RWPE1 (cell line): ENCODE results near the gene MIP.
A peak's percentile ranks its signal among the peaks of the same experiment; 100 is the strongest.

ENCODE experiments used
- CTCF ChIA-PET: fragments of 350-600 bp; sonication (Branson Sonifier 250); formaldehyde crosslinking; extraction: SDS; loops from one replicate; lab custom pipeline; 2021; lab: Yijun Ruan, JAX
- POLR2A ChIA-PET: fragments of 400-600 bp; formaldehyde crosslinking; extraction: SDS; loops from one replicate; lab custom pipeline; 2020; ENCODE audit warnings: antibody characterized with exemption; ENCODE audit not compliant: low non-redundant PET; lab: Yijun Ruan, JAX
- DNase-seq: peaks from one replicate; pipeline ENCODE4 v3.0.0; 2012; ENCODE audit warnings: low spot score
- H3K27ac ChIP-seq: fragments of 450-650 bp; 2 replicates; pipeline ENCODE4 v1.5.1; 2017
- CTCF ChIP-seq: fragments of 450-650 bp; conservative IDR thresholded peaks from 2 replicates; pipeline ENCODE4 v1.5.1; 2017; ENCODE audit warnings: low read depth, mild to moderate bottlenecking

Gene MIP

GRCh38 chr12:56468216-56469006, 14.0 kb upstream of the MIP start, which contains the start of gene SPRYD4:
TSS of gene SPRYD4 (plus strand) at chr12:56468578. CDS start at chr12:56468592, 14 bp downstream.
- peak within 1 kb of the TSS; percentile 83 for H3K27ac ChIP-seq
- POLR2A ChIA-PET, result no interaction called here
- CTCF ChIA-PET, result interaction anchor here (0.6 to 0.7 kb wide), 2 partner anchors 121 to 1008 kb away, joined by 3 read pairs; no protein-coding TSS in a partner anchor
- peak; percentile 93 for DNase-seq
- peak; percentile 56 for TF ChIP-seq CTCF

- DNase-seq, result no peak
- ChIA-PET POLR2A (no interaction called here), CTCF (interaction anchor here (0.6 kb wide), 2 partner anchors 17 to 236 kb away, joined by 3 to 5 read pairs; no protein-coding TSS in a partner anchor)
- no peak overlapping the region for H3K27ac ChIP-seq
- no peak for TF ChIP-seq CTCF
Measured at GRCh38 chr12:56462565-56462964, 8.1 kb upstream of the MIP start.

- TF ChIP-seq CTCF, result no peak
- DNase-seq, result peak; percentile 18
- CTCF ChIA-PET, result interaction anchor here (0.6 kb wide), 1 partner anchor 68 kb away, joined by 3 read pairs; no protein-coding TSS in a partner anchor
- no peak overlapping the region for H3K27ac ChIP-seq
- POLR2A ChIA-PET, result interaction anchor here (0.6 to 1.5 kb wide), 2 partner anchors 11 to 12 kb away, joined by 3 to 6 read pairs; partner anchors contain the start of gene TIMELESS
Measured at GRCh38 chr12:56461235-56462159, 7.0 kb upstream of the MIP start.

- CTCF ChIA-PET, result no interaction called here
- TF ChIP-seq CTCF, result no peak
Measured at GRCh38 chr12:56457817-56458216, 3.4 kb upstream of the MIP start.

GRCh38 chr12:56451147-56451546, 3.3 kb downstream of the MIP start:
- H3K27ac ChIP-seq, result no peak overlapping the region
- no peak for TF ChIP-seq CTCF
- DNase-seq, result no peak
- ChIA-PET CTCF (interaction anchor here (0.6 kb wide), 1 partner anchor 109 kb away, joined by 5 read pairs; no protein-coding TSS in a partner anchor), POLR2A (interaction anchor here (0.5 to 0.6 kb wide), 2 partner anchors 10 to 130 kb away, joined by 3 to 8 read pairs; no protein-coding TSS in a partner anchor)

More at GRCh38 chr12:56457817-56458216, 3.4 kb upstream of the MIP start:
- POLR2A ChIA-PET, result interaction anchor here (1.1 kb wide), 1 partner anchor 20 kb away, joined by 5 read pairs; no protein-coding TSS in a partner anchor
- DNase-seq, result no peak
- no peak overlapping the region for H3K27ac ChIP-seq
